GM12864 (cell line): ENCODE measurements around the gene STK26.
"Not testable (repeated sequence)": the region's sequence is repeated elsewhere in the genome, so short reads cannot be mapped to it uniquely, and the experiment has no call there.

Source experiments
- DNase-seq: peaks from one replicate; pipeline ENCODE4 v3.0.0-alpha.2; 2011; ENCODE audit warnings: low read depth
- H3K4me3 ChIP-seq: 2 replicates; pipeline ENCODE4 v1.5.1; 2011; ENCODE audit warnings: mild to moderate bottlenecking, low read depth, low read length, control low read depth
- TF ChIP-seq, protein P1 (sequence below): IDR thresholded peaks from 2 replicates; pipeline ENCODE4 v1.5.1; 2011; ENCODE audit warnings: low read depth, mild to moderate bottlenecking, moderate library complexity, low read length, control low read depth, inconsistent platforms; ENCODE audit errors: missing control alignments

The STK26 gene

DNA sequence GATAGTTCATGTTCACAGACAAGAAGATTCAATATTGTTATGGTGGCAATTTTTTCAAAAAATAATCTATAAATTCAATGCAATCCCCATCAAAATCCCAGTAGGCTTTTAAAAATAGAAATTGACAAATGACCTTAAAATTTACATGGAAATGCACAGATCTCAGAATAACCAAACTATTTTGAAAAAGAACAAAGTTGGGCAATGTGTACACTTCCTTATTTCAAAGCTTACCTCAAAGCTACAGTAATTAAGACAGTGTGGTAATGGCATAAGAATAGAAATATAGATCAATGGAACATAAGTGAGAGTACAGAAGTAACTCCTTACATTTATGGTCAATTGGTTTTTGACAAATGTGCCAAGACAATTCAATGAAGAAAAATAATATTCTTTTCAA, 65.8 kb downstream of the STK26 start:
- no peak overlapping the region for H3K4me3 ChIP-seq
- TF ChIP-seq, protein P1, sequence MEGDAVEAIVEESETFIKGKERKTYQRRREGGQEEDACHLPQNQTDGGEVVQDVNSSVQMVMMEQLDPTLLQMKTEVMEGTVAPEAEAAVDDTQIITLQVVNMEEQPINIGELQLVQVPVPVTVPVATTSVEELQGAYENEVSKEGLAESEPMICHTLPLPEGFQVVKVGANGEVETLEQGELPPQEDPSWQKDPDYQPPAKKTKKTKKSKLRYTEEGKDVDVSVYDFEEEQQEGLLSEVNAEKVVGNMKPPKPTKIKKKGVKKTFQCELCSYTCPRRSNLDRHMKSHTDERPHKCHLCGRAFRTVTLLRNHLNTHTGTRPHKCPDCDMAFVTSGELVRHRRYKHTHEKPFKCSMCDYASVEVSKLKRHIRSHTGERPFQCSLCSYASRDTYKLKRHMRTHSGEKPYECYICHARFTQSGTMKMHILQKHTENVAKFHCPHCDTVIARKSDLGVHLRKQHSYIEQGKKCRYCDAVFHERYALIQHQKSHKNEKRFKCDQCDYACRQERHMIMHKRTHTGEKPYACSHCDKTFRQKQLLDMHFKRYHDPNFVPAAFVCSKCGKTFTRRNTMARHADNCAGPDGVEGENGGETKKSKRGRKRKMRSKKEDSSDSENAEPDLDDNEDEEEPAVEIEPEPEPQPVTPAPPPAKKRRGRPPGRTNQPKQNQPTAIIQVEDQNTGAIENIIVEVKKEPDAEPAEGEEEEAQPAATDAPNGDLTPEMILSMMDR = no peak
- DNase-seq = no peak

DNA sequence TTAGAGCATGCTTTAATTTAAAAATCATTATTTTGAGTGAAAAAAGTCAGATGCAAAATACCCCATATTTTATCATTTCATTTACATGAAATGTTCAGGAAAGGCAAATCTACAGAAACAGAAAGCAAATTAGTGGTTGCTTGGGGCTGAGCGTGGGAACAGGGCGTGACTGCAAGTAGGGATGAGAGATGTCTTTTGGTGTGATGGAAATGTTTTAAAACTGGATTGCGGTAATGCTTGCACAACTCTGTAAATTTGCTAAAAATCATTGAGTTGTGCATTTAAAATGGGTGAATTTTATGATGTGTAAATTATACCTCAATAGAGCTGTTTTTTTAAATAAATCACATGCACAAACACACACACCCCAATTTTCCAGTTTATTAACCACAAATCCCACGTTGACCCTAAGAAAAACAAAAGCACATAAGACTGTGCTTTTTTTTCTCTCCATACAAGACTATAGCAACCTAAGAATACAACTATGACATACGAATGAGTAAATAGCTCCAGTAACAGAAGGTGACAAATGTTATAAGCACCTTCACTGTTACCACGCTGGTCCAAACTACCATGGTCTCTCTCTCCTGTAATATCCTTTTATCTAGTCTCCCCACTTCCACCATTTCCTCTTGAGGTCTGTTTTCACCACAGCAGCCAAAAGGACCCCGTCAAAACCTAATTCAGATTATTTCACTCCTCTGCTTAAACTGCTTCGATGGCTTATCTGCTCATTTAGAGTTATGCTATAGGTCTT, 67.5 kb downstream of the STK26 start:
- no peak for DNase-seq
- TF ChIP-seq, protein P1 = no peak

DNA sequence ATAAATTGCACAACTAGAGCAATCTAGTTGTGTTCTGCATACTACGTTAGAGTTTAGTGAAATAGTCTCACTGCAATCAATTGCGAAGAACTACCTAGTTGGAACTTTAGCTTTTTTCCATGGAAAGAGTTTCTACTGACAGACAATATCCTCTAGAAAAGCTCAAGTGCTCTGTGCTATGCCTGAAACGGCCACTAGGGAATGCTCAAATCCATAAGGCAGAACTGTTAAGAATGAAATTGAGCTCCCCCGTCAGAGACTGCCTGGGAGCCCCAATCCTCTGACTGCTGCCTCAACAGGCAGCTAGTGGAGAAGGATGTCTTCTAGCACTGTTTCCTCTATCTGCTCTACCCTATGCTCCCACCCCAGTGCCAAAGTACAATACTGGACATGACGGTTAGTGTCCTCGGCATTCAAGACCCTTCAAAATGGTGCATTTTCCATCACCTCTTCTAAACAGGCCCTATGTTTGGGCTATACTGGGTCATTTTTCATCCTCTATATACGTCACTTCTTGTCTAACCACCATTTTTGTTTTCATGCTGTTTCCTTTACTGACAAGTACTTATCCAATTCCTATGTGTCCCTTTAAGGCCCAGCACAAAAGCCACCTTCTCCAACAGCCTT, 69.5 kb downstream of the STK26 start:
- no peak overlapping the region for H3K4me3 ChIP-seq
- DNase-seq = peak; percentile 36
- TF ChIP-seq, protein P1 = peak; percentile 79

More for the DNA sequence above, 67.5 kb downstream of the STK26 start:
- no peak overlapping the region for H3K4me3 ChIP-seq

DNA sequence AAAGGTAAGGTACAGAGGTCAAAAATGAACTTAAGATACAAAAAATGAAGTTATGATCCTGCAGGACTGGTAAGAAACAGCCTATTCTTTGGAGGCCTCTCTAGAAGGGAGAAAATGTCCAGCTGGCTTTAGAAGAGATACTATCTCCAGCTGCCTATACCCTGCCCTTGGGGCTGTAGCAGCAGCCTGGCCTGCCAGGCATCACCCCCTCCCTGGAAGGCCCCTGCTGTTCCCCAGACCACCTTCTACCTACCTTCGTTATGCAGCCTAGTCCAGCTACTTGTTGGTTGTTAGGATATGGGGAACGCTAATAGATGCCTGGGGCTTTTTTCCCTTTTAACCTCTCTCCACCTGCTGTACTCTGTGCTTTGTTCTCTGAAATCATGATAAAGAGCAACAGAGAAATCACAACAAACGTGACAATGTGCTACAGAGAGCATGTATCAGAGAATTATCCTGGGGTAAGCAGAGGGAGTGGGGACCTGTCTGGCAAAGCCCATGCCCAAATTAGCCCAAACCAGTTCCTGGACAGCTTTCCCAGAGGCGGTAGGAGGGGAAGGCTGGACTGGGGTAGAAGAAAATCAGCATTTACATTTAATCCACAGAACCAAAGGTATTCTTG, 70.2 kb downstream of the STK26 start:
- H3K4me3 ChIP-seq = no peak overlapping the region
- DNase-seq = no peak
- TF ChIP-seq, protein P1 = no peak

DNA sequence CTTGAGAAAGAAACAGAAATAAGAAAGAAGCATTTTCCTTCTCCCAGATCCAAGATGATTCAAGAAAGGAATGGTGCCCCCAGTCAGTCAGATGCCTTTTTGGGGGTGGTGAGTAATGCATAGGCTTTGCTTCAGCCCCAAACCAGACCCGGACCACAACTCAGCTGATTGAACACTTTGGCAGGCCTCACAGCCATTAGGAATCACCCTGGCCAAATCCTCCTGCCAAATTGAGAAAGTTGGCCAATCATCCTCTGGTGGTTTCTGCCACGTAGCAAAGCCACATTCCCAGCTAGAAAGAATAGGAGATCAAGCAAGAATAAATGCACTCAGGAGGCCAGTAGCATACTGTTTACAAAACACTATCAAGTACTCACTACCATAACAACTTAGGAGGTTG, 71.1 kb downstream of the STK26 start:
- no peak overlapping the region for H3K4me3 ChIP-seq
- TF ChIP-seq, protein P1 = no peak
- DNase-seq = no peak

DNA sequence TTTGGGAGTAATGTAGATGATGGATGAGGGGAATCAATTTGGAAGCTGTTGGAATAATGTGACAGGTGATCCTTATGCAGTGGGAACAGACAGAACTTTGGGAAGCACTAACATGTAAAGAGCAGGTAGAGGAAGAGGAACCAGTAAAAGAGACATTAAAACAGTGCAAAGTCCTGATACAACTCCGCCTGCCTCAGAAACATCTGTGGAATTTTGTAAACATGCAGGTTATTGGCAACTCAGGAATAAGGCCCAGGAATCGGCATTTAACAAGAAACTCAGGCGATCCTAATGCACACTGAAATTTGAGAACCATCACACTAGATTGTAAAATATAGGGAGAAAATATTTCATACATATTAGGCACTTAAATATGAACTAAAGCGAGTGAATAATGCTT, 75.6 kb downstream of the STK26 start:
- DNase-seq, H3K4me3 ChIP-seq: not testable (repeated sequence)

DNA sequence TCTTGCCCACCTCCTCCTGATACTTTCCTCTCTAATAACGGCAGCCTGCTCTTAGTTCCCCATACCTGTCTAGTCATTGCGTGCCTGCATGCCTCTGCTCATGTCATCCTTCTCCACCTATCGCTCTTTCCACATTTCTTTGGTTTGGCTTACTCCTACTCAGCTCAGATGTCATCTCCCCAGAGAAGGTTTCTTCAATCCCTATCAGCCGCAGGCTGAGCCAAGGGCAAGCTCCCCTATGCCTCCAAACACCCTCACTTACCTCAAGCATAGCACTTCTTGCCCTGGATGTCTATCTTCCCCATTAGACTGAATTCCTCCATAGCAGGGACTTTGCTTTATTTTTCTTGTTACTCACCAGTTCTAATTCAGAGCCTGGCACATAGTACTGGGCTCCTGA, 78.1 kb downstream of the STK26 start:
- TF ChIP-seq, protein P1 = no peak
- H3K4me3 ChIP-seq = no peak overlapping the region
- DNase-seq = no peak
